GF-D8 (cell line): ENCODE data around the gene HS3ST2.
A peak's percentile ranks its signal among the peaks of the same experiment; 100 is the strongest.
"Not testable (repeated sequence)": the region's sequence is repeated elsewhere in the genome, so short reads cannot be mapped to it uniquely, and the experiment has no call there.

Experiments used
- DNase-seq: peaks from one replicate; lab custom pipeline; 2025; lab: John Stamatoyannopoulos, UW

Gene HS3ST2

DNA sequence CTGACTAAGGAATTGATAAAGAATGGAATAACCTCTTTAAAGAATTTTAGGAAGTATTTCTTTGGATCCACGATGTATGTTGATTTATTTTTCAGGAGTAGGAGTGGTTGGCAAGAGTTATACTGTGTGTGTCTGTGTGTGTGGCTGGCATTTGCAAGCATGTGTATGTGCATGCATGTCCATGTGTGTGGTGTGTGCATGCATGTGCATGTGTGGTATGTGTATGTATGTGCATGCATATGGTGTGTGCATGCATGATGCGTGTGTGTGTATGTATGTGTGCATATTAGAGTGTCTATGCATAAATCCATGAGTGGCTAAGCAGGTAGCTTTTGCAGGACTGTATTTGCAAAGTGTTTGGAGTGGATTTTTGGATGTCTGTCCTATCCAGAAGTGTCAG lies 120.8 kb downstream of the HS3ST2 start:
- DNase-seq = no peak

DNA sequence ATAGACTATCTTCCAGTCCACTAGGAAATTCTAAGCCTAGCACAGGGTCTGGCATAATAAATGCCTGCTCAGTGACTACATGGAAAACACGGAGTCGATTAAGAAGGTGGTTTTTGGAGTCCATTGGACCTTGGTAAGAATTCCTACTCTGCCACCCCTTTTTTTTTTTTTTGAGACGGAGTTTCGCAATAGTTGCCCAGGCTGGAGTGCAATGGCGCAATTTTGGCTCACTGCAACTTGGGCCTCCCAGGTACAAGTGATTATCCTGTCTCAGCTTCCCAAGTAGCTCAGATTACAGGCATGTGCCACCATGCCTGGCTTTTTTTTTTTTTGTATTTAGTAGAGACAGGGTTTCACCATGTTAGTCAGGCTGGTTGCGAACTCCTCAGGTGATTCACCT lies 123.2 kb downstream of the HS3ST2 start:
- no peak for DNase-seq

DNA sequence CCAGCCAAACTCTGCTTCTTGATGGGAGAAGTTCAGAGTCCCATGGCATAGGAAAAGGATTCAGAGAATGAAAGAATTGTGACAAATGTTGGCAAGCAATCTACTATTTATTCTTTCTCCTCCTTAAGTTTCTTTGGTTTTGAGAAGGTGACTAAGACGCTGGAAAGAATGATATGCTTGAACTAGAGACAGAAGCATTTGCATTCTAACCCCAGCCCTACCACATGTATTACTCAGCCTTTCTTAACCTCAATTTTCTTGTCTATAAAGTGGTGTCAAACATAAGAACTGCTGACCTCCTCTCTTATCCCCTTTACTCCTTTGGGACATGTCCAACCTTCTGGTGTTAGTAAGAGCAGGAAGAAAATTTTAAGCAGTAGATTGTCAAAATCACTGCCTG lies 124.7 kb downstream of the HS3ST2 start:
- DNase-seq = no peak

DNA sequence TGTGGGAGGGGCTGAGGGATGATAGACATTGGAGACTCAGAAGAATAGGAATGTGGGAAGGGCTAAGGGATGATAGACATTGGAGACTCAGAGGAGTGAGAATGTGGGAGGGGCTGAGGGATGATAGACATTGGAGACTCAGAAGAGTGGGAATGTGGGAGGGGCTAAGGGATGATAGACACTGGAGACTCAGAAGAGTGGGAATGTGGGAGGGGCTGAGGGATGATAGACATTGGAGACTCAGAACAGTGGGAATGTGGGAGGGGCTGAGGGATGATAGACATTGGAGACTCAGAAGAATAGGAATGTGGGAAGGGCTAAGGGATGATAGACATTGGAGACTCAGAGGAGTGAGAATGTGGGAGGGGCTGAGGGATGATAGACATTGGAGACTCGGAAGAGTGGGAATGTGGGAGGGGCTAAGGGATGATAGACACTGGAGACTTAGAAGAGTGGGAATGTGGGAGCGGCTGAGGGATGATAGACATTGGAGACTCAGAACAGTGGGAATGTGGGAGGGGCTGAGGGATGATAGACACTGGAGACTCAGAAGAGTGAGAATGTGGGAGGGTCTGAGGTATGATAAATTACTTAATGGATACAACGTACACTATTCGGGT lies 125.9 kb downstream of the HS3ST2 start:
- not testable (repeated sequence) for DNase-seq

DNA sequence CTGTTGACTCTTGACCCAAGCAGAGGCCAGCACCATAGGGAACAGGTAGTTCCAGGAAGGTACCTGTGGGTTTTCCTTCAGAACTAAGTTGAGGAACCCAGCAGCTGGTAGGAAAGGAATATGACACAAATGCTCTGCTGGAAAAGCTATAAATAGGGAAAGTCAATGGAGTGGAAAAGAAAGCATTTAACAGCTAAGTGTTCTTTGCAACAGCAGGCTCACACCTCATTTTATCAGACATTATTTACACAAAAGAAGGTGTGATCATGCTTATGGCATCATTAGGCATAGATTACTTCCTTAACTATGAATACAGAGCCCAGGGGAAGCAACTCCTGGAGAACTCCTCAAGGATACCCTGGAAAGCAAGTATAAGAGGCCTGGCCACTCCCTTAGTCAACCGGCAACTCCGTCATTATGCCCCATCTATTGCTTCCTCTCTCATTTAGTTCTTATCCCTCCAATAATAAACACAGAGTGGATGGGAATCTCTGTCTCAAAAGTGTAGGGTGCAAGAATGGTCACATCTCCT lies 128.1 kb downstream of the HS3ST2 start:
- DNase-seq = no peak

DNA sequence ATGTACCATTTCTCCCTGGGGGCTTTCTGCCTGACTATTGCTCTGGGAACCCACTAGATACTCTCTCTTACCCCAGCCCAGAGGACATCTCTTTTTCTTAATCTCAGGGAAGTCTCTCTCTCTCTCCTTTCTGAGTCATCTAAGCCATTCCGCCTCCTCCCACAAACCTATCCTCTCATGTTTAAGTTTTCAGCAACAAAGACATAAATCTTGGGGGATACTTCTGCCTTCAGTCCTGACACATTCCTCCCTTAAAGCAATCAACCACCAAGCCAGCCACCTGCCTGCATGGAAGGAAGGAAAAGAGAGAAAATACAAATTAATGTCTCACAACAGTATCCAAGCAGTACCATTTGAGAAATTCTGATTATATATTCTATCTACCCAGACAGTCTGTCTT lies 128.8 kb downstream of the HS3ST2 start:
- DNase-seq = no peak

DNA sequence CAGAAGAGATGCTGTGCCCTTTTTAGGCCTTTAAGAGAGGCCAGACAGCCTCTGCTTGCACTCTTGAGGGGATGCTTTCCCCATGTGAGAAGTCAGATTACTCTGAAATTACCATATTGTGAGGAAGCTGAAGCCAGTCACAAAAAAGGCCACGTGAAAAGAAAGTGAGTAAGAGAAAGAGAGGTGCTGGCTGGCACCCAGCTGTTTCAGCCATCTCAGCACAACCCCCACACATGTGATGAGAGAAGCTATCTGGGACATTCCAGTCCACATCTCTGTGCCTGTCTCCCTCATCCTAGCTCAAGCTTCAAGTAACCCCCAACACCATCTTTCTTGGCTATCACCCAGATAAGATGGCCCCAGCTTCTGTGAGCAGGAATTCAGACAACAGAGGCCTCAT lies 131.4 kb downstream of the HS3ST2 start:
- DNase-seq = no peak

DNA sequence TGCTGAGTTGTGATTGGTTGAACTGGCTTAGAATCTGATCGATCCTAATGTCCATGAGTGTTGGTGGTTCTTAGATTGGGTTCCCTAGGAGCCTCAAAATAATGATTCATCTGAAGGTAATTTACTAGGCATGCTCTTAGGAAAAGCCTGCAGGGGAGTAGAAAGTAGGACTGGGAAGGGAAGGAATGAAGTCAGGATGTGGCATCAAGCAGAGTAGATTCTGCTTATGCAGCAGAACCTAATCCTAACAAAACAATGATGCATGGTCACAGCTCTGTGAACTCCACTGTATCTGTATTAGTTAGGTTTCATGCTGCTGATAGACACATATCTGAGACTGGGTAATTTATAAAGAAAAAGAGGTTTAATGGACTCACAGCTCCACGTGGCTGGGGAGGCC lies 132.5 kb downstream of the HS3ST2 start:
- DNase-seq = no peak

DNA sequence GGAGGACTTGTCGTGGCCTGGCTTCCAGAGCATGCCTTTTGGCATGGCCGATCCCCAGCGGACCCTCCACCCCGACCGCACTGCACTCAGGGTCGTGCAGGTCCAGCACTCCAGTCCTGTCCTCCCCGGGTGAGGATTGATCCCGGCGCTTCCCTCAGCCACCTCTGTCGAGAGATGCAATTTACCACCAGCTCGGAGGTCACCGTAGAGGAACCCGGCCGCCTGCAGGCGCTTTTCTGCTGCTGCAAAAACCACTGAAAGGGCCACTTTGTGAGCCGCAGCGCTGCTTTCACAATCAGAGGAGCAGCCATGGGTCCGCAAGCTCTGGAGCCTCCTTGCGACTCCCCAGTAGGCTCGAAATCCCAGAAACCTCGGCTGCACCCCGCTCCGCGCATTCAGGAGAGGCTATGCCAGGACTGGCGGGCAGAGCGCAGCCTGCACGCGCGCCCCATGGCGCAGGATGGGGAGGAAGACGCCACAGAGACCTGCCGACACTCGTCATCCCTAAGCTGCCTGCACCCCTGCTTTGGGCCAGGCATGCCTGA lies 134.2 kb downstream of the HS3ST2 start:
- no peak for DNase-seq

DNA sequence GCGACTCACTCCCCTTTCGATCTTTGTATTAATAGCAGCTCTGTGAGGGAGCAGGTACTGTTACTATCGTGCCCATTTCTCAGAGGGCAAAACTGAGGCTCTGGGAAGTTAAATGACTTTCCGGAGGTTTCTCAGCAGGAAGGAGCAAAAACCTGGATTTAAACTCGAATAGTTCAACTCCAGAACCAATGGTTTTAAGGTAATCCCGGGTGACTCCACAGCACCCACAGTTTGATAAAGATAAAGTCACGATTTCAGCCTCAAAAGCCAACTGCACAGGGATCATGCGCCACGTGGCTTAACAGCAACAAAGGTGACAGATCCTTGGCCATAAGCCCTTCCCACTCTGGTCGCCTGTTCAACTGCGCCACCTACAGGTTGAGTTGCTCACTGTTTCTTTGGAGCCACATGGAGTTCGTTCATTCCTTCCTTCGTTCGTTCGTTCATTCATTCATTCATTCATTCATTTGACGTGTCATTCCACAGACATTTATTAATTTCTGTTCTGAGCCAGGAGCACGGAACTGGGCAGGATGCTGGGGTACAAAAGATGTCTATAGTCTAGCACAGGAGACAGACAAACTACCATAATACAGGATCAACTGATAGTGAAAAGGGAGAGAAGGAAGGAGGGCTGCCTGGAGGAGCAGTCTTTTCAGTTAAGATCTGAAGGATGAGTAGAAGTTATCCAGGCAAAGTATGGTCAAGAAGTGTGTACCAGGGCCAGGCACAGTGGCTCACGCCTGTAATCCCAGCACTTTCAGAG lies 134.8 kb downstream of the HS3ST2 start:
- DNase-seq = peak; percentile 31

DNA sequence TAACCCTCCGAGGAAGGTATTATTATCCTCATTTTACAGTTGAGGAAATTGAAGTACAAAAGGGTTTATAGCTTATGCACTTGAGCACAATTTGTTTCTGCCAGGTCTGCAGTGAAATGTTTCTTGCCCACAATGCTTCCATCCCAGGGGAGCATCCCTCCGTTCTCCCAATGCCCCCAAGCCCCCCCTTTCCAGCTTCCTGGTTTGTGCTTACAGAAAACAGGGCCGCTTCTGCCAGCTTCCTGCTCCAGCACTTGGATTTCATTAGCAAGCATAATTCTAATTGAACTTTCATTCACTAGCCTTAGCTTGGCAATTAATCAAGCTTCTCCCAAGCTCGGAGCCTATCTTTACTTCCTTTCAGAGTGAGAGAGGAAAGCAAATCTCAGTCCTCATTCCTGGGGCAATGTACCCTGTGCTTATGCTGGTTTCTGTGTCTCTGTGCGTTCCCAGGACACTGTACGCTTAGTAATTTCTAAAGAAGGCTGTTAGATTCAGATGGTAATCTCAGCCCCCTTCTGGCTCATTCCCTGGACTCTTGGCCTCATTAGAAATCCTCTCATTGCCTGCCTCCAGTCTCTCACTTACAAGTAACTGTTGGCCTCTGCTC lies 141.6 kb downstream of the HS3ST2 start:
- DNase-seq = no peak

DNA sequence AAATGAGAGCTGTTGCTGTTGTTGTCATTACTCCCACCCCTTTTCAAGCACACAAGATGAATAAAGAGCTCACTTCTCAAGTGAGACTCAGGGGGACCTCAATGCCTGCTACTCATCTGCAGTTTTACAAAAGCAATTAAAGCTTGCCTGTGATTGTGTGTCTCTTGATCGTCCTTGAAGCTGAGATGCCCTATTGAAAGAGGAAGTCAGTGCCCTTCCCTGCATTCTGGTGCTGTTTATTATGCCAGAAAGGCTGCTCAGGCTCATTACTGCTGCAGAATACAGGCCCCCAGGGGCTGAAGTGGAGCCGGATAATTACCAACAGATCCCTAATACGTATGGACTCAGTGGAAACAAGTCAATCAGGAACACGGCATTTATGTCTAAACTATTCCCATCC lies 147.2 kb downstream of the HS3ST2 start:
- no peak for DNase-seq

DNA sequence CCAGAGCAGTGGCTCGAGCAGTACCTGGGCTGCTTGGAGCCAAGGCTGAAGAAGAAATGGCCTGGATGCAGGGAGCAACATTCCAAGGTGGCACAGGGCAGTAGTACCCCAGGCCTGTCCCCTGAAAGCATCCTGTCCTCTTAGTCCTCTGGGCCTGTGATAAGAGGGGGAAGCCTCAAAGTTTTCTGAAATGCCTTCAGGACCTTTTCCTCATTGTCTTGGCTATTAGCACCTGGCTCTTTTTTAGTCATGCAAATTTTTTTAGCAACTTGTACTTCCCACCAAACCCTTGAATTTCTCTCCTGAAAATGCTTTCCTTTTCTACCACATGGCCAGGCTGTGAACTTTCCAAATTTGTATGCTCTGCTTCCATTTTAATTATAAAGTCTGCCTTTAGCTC lies 148.9 kb downstream of the HS3ST2 start:
- no peak for DNase-seq
